Astrocyte (in vitro differentiated cells and primary cell): ENCODE measurements around the gene PNPLA2. TPM values are rescaled to one million over a fixed set of nuclear protein-coding genes. Genes with fewer than 3 reads are reported as not detected.
A peak's percentile ranks its signal among the peaks of the same experiment; 100 is the strongest.

Experiments
- DNase-seq: peaks from one replicate; pipeline ENCODE4 v3.0.0-alpha.2; 2010; ENCODE audit warnings: low read depth
- FAIRE-seq: peaks from 2 replicates; lab custom pipeline; 2011; peaks lifted over from hg19 to GRCh38; lab: Jason Lieb, UNC
- H2AFZ ChIP-seq: 2 replicates; pipeline ENCODE4 v1.6.0; 2012; ENCODE audit warnings: low read depth, low read length, inconsistent platforms
- H3K27ac ChIP-seq: 2 replicates; pipeline ENCODE4 v1.5.1; 2011; ENCODE audit warnings: low read depth, low read length, inconsistent platforms
- H3K27me3 ChIP-seq: 2 replicates; pipeline ENCODE4 v1.6.0; 2011; ENCODE audit warnings: low read length, inconsistent platforms; ENCODE audit not compliant: insufficient read depth
- H3K36me3 ChIP-seq: 2 replicates; pipeline ENCODE4 v1.5.1; 2011; ENCODE audit warnings: low read length, inconsistent platforms; ENCODE audit not compliant: insufficient read depth
- H3K4me1 ChIP-seq: 2 replicates; pipeline ENCODE4 v1.5.1; 2011; ENCODE audit warnings: low read length, inconsistent platforms; ENCODE audit not compliant: insufficient read depth
- H3K4me2 ChIP-seq: 2 replicates; pipeline ENCODE4 v1.6.0; 2012; ENCODE audit warnings: low read length, inconsistent platforms
- H3K4me3 ChIP-seq: 2 replicates; pipeline ENCODE4 v1.5.1; 2011; ENCODE audit warnings: low read depth, mild to moderate bottlenecking, low read length, inconsistent platforms; ENCODE audit not compliant: insufficient read depth
- H3K79me2 ChIP-seq: 2 replicates; pipeline ENCODE4 v1.6.0; 2012; ENCODE audit warnings: mild to moderate bottlenecking, low read length, inconsistent platforms; ENCODE audit not compliant: insufficient read depth
- H3K9ac ChIP-seq: 2 replicates; pipeline ENCODE4 v1.6.0; 2012; ENCODE audit warnings: mild to moderate bottlenecking, low read length, inconsistent platforms
- H3K9me3 ChIP-seq: 2 replicates; pipeline ENCODE4 v1.5.1; 2012; ENCODE audit warnings: low read depth, mild to moderate bottlenecking, low read length, inconsistent platforms; ENCODE audit not compliant: insufficient read depth
- H4K20me1 ChIP-seq: 2 replicates; pipeline ENCODE4 v1.6.0; 2012; ENCODE audit warnings: low read length, inconsistent platforms; ENCODE audit not compliant: insufficient read depth
- H3K27ac Mint-ChIP-seq: one replicate; pipeline ENCODE4 v1.8.0; 2021; ENCODE audit warnings: mild to moderate bottlenecking, mixed read lengths; ENCODE audit not compliant: unreplicated experiment
- H3K27me3 Mint-ChIP-seq: one replicate; pipeline ENCODE4 v1.8.0; 2021; ENCODE audit warnings: low read depth, mixed read lengths; ENCODE audit not compliant: unreplicated experiment
- H3K36me3 Mint-ChIP-seq: one replicate; pipeline ENCODE4 v1.8.0; 2021; ENCODE audit warnings: low read depth, mixed read lengths; ENCODE audit not compliant: unreplicated experiment
- H3K4me1 Mint-ChIP-seq: one replicate; pipeline ENCODE4 v1.8.0; 2021; ENCODE audit warnings: low read depth, mixed read lengths; ENCODE audit not compliant: unreplicated experiment
- H3K4me3 Mint-ChIP-seq: one replicate; pipeline ENCODE4 v1.8.0; 2021; ENCODE audit warnings: mild to moderate bottlenecking, moderate library complexity, mixed read lengths; ENCODE audit not compliant: unreplicated experiment
- H3K9me3 Mint-ChIP-seq: one replicate; pipeline ENCODE4 v1.8.0; 2021; ENCODE audit warnings: mild to moderate bottlenecking, mixed read lengths; ENCODE audit not compliant: unreplicated experiment
- CTCF ChIP-seq: IDR thresholded peaks from 2 replicates; pipeline ENCODE4 v1.5.1; 2011; ENCODE audit warnings: low read depth, mild to moderate bottlenecking, inconsistent platforms, low read length, moderate library complexity; ENCODE audit not compliant: insufficient read depth
- EZH2 ChIP-seq: IDR thresholded peaks from 2 replicates; pipeline ENCODE4 v1.6.1; 2012; ENCODE audit warnings: mild to moderate bottlenecking, low read length, inconsistent platforms; ENCODE audit not compliant: insufficient read depth
- total RNA-seq: library from RNA; stranded (reverse); gene quantifications from 2 replicates; pipeline ENCODE4 v1.2.1, GENCODE V29; 2021

PNPLA2 gene
- total RNA-seq, 1 donor from 2014 or later, result 46.8 TPM

DNA sequence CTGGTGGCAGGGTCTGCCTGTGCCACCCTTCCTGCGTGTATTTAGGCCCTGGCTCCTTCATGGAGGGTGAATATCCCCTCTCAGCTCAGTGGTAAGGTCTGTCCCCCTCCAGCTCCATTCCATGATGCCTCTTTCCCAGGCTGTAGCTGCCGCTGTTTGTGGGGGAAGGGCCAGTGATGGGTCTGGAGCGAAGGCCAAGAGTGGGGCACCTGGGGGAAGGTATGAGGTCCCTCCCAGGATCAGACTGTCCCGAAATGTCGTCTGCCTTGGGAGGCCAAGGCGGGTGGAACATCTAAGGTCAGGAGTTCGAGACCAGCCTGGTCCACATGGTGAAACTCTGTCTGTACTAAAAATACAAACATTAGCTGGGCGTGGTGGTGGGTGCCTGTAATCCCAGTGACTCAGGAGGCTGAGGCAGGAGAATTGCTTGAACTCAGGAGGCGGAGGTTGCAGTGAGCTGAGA lies 15.2 kb downstream of the PNPLA2 start:
- Histone ChIP-seq H3K9ac (peak overlapping the region; percentile 92), H3K36me3 (peaks cover 7% of the 10 kb centered on the region), H3K4me1 (peaks cover 64% of the 10 kb centered on the region), H4K20me1 (peaks cover 71% of the 10 kb centered on the region), H3K4me2 (peak overlapping the region; percentile 98), H3K27ac (peak overlapping the region; percentile 79), H2AFZ (no peak overlapping the region), H3K79me2 (peaks cover 59% of the 10 kb centered on the region), H3K27me3 (no peaks in the 10 kb centered on the region), H3K4me3 (peak overlapping the region; percentile 86), H3K9me3 (no peaks in the 10 kb centered on the region)
- Mint-ChIP-seq H3K4me1 (peaks cover 12% of the 10 kb centered on the region), H3K9me3 (no peaks in the 10 kb centered on the region), H3K4me3 (peak overlapping the region; percentile 91), H3K27me3 (peaks cover 1% of the 10 kb centered on the region), H3K27ac (peak overlapping the region; percentile 98), H3K36me3 (no peaks in the 10 kb centered on the region)
- DNase-seq, result no peak
- no peak for FAIRE-seq
- TF ChIP-seq CTCF (no peak), EZH2 (no peak)

DNA sequence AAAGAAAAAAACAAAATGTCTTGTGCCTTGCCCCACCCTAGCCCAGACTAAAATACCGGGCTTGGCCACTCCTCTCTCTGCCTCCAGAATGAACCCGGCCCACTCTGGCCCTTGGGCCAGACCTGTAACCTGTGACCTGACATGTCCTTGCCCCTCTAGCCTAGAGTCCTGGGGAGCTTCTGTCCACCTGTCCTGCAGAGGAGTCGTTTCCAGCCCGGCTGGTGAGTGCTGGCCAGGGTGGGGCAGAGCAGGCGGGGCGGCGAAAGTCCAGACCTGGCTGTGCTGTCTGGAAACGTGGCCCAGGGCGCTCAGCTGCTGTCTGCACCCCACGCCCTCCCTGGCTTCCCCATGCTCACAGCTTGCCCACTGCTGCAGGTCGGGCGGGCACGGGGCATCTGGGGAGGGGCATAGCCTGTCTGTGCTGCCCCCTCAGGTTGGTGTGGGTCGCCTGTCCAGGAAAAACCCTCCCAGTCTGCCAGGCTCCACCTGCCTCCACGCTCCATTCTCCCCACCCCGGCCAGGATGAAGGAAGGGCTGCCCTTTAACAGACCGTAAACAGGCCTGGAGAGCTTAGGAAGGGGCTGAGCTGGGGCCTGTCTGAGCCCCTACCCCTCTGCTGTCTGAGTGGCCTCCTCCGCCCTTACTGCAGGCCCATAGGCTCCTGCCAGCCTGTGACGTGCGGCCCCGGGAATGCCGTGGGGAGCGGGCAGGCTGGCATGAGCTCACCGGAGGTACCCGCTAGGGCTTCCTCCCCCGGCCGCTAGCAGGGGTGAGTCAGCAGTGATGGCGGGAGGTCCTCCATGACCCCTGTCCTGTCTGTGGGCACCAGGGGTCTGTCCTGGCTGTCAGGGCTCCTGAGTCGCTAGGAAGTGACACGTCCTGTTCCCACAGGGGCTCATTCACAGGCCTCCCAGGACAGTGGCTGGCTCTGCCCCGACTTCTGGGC lies 15.9 kb downstream of the PNPLA2 start:
- peak overlapping the region; percentile 98 for H3K27ac Mint-ChIP-seq
- Histone ChIP-seq H3K27me3 (no peaks in the 10 kb centered on the region), H4K20me1 (peaks cover 75% of the 10 kb centered on the region), H3K79me2 (peaks cover 67% of the 10 kb centered on the region), H3K4me2 (peak overlapping the region; percentile 98), H3K27ac (peak overlapping the region; percentile 79), H3K36me3 (peaks cover 13% of the 10 kb centered on the region), H3K9ac (peak overlapping the region; percentile 92), H2AFZ (no peak overlapping the region), H3K4me3 (peak overlapping the region; percentile 65), H3K9me3 (no peaks in the 10 kb centered on the region), H3K4me1 (peaks cover 57% of the 10 kb centered on the region)
- peak overlapping the region; percentile 91 for H3K4me3 Mint-ChIP-seq
- DNase-seq (peak; percentile 67), FAIRE-seq (peak; percentile 63)
- peaks cover 1% of the 10 kb centered on the region for H3K27me3 Mint-ChIP-seq
- no peaks in the 10 kb centered on the region for H3K36me3 Mint-ChIP-seq
- TF ChIP-seq CTCF (no peak), EZH2 (no peak)
- no peaks in the 10 kb centered on the region for H3K9me3 Mint-ChIP-seq
- H3K4me1 Mint-ChIP-seq, result peaks cover 12% of the 10 kb centered on the region

DNA sequence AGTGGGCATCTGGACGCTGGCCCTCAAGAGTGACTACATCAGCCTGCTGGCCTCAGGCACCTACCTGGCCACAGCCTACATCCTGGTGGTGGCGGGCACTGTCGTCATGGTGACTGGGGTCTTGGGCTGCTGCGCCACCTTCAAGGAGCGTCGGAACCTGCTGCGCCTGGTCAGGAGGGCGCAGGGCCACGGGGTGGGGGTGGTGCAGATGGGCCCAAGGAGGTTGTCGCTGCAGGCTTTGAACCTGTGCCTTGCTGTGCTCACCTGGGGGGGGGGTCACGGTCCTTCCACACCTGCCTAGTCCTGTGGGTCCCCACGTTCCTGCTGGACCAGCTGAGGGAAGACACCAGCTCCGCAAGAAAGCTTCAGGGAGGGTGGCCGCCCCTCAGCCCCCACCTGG lies 17.6 kb downstream of the PNPLA2 start:
- TF ChIP-seq EZH2 (no peak), CTCF (no peak)
- Mint-ChIP-seq H3K27me3 (peaks cover 1% of the 10 kb centered on the region), H3K4me3 (no peak overlapping the region), H3K9me3 (no peaks in the 10 kb centered on the region), H3K36me3 (peaks cover 6% of the 10 kb centered on the region), H3K4me1 (peaks cover 22% of the 10 kb centered on the region), H3K27ac (no peak overlapping the region)
- DNase-seq, result no peak
- H3K9ac ChIP-seq, result no peak overlapping the region
- FAIRE-seq, result no peak
- no peaks in the 10 kb centered on the region for H3K9me3 ChIP-seq
- no peak overlapping the region for H3K27ac ChIP-seq
- peaks cover 83% of the 10 kb centered on the region for H3K79me2 ChIP-seq
- no peak overlapping the region for H3K4me3 ChIP-seq
- peaks cover 83% of the 10 kb centered on the region for H4K20me1 ChIP-seq
- no peaks in the 10 kb centered on the region for H3K27me3 ChIP-seq
- no peak overlapping the region for H2AFZ ChIP-seq
- H3K4me1 ChIP-seq, result peaks cover 56% of the 10 kb centered on the region
- peaks cover 19% of the 10 kb centered on the region for H3K36me3 ChIP-seq
- no peak overlapping the region for H3K4me2 ChIP-seq
